Gastroesophageal sphincter (tissue), 4 donors: ENCODE measurements around the gene SDHB. TPM values are rescaled to one million over a fixed set of nuclear protein-coding genes. Genes with fewer than 3 reads are reported as not detected.

Experiments used
- ATAC-seq: fragments of 150-250 bp; one replicate; pipeline ENCODE4 v1.9.1; 2016; ENCODE audit warnings: mild to moderate bottlenecking, moderate library complexity
- H3K27ac ChIP-seq, 4 donors: fragments of 200-600 bp; sonication (generic) in 3 of 4; 1 replicate in 3 of 4; 2 replicates in 1 of 4; pipeline ENCODE4 v1.5.1; 2016 to 2019
- H3K27me3 ChIP-seq: fragments of 200-600 bp; sonication (generic); one replicate; pipeline ENCODE4 v1.5.1; 2019
- H3K36me3 ChIP-seq, 2 donors: fragments of 200-600 bp; sonication (generic); one replicate each; pipeline ENCODE4 v1.5.1; 2019; ENCODE audit warnings: control low read depth in 1 of 2
- H3K4me1 ChIP-seq, 3 donors: fragments of 200-600 bp; sonication (generic); 1 replicate in 2 of 3; 2 replicates in 1 of 3; pipeline ENCODE4 v1.5.1; 2016 to 2019; ENCODE audit warnings: control low read depth in 2 of 3
- H3K4me3 ChIP-seq, 2 donors: fragments of 200-600 bp; sonication (generic); one replicate each; pipeline ENCODE4 v1.5.1; 2019; ENCODE audit warnings: mild to moderate bottlenecking in 1 of 2, moderate library complexity in 1 of 2
- H3K9me3 ChIP-seq, 3 donors: fragments of 200-600 bp; sonication (generic); one replicate each; pipeline ENCODE4 v1.5.1; 2017 to 2019; ENCODE audit warnings: control low read depth in 2 of 3
- EP300 ChIP-seq: sonication (generic); formaldehyde crosslinking; IDR thresholded peaks from one replicate; pipeline ENCODE4 v1.6.1; 2017; ENCODE audit warnings: antibody characterized with exemption, mild to moderate bottlenecking
- POLR2A ChIP-seq, 2 donors: fragments of 450-650 bp; IDR thresholded peaks; one replicate each; pipeline ENCODE4 v1.6.1; 2017; ENCODE audit warnings: antibody characterized with exemption in 2 of 2, mild to moderate bottlenecking in 2 of 2, moderate library complexity in 1 of 2
- POLR2AphosphoS5 ChIP-seq: sonication (generic); formaldehyde crosslinking; IDR thresholded peaks from one replicate; pipeline ENCODE4 v1.6.1; 2017; ENCODE audit warnings: antibody characterized with exemption
- WGBS, 2 donors: methylation state at CpG; one replicate each; pipeline ENCODE4 v1.1.5; 2018; ENCODE audit warnings: low coverage in 1 of 2; 5-methylcytosine and 5-hydroxymethylcytosine counted together
- total RNA-seq, 4 donors: library from RNA; depleted of rRNA; stranded (reverse); fragments of >200 nt; gene quantifications; one replicate each; pipeline ENCODE4 v1.1.0, GENCODE V29; 2016
- TF ChIP-seq, protein P1 (sequence below), 4 experiments: fragments of 200-600 bp in 2 of 4; fragments of 450-650 bp in 2 of 4; sonication (generic) in 1 of 4; IDR thresholded peaks; one replicate each; pipeline ENCODE4 v1.5.1; 2017 to 2019; ENCODE audit warnings: antibody characterized with exemption in 4 of 4, mild to moderate bottlenecking in 2 of 4, moderate library complexity in 2 of 4

Gene SDHB
- total RNA-seq, 4 donors from 2014 or later, result 103 to 118 (median 116) TPM

DNA sequence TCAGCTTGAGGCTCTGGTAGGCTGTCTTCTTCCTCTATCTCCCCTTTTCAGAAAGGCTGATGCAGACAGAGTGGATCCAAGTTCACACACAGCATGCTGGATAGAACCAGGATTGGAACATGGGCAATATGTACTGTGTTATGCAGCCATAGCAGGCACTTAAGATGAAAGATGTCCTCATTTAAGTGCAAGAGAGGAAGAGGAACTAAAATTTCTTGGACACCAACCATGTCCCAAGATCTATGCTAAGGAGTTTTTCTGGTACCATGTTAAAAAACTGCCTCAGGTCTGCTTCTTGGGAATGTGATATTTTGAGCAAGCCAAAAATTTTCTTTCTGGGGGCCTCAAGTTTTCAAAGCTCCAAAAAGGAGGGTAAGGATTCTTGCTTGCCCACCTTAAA, 1.2 kb downstream of the SDHB start:
- Histone ChIP-seq H3K4me1 (peaks cover 0 to 53% (median 13%) of the 10 kb centered on the region in 3 donors), H3K36me3 (peaks cover 0 to 29% of the 10 kb centered on the region in 2 donors), H3K27me3 (no peaks in the 10 kb centered on the region), H3K4me3 (peak overlapping the region in 1 of 2 donors; percentile 74), H3K27ac (peak overlapping the region in 3 of 4 donors; percentile 90 to 97 (median 91)), H3K9me3 (no peaks in the 10 kb centered on the region)
- ATAC-seq, result no peak
- no peak for TF ChIP-seq POLR2A (IDR thresholded peaks at IDR 0.05)

DNA sequence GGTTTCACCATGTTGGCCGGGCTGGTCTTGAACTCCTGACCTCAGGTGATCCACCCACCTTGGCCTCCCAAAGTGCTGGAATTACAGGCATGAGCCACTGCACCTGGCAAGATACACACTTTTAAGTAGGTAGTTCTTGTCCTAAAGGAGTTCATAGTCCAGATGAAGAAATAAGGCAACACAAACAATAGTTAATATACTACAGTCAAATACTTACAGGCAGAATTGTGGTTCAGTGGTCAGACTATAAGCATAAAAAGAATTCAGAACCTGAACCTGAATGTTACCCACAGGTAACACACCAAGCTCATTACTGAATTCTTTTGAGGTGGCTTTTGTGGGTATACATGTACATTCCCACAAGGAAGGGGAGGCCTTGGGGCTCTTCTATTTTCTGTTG, 1.8 kb downstream of the SDHB start:
- ATAC-seq, result no peak
- H3K4me1 ChIP-seq, result peaks cover 0 to 55% (median 13%) of the 10 kb centered on the region in 3 donors
- peak overlapping the region in 1 of 4 donors; percentile 90 for H3K27ac ChIP-seq
- no peaks in the 10 kb centered on the region for H3K27me3 ChIP-seq
- H3K4me3 ChIP-seq, result no peak overlapping the region
- 92% methylated on average over 1 of the region's 1 CpG; no CpG with 5 or more reads in 1 of the 2 donors for WGBS, 2 donors
- TF ChIP-seq, protein P1, sequence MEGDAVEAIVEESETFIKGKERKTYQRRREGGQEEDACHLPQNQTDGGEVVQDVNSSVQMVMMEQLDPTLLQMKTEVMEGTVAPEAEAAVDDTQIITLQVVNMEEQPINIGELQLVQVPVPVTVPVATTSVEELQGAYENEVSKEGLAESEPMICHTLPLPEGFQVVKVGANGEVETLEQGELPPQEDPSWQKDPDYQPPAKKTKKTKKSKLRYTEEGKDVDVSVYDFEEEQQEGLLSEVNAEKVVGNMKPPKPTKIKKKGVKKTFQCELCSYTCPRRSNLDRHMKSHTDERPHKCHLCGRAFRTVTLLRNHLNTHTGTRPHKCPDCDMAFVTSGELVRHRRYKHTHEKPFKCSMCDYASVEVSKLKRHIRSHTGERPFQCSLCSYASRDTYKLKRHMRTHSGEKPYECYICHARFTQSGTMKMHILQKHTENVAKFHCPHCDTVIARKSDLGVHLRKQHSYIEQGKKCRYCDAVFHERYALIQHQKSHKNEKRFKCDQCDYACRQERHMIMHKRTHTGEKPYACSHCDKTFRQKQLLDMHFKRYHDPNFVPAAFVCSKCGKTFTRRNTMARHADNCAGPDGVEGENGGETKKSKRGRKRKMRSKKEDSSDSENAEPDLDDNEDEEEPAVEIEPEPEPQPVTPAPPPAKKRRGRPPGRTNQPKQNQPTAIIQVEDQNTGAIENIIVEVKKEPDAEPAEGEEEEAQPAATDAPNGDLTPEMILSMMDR (IDR thresholded peaks at IDR 0.05), result no peak
- H3K9me3 ChIP-seq, result no peaks in the 10 kb centered on the region
- H3K36me3 ChIP-seq, result peaks cover 0 to 32% of the 10 kb centered on the region in 2 donors

DNA sequence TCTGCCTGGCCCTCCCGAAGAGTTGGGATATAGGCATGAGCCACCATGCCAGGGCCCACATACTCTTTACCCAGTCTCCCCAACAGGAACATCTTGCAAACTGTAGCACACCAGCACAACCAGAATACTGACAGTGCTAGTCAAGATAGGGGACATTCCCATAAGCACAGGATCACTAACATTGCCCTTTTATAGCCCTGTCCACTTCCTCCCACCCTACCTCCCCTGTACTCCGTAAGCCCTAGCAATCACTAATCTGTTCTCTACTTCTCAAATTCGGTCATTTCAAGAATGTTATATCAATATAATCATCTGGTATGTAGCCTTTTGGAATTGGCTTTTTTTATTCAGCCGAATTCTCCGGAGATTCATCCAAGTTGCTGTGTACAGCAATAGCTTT, 5.9 kb downstream of the SDHB start:
- no peak for TF ChIP-seq POLR2A (IDR thresholded peaks at IDR 0.05)
- TF ChIP-seq POLR2AphosphoS5, result no peak
- TF ChIP-seq, protein P1 (IDR thresholded peaks at IDR 0.05), result no peak
- TF ChIP-seq EP300, result no peak
- no peaks in the 10 kb centered on the region for H3K27me3 ChIP-seq
- 62 to 79% methylated on average over 4 to 5 of the region's 5 CpGs for WGBS, 2 donors
- no peaks in the 10 kb centered on the region for H3K9me3 ChIP-seq
- ATAC-seq, result no peak
- no peak overlapping the region for H3K27ac ChIP-seq
- H3K4me1 ChIP-seq, result peaks cover 0 to 72% (median 10%) of the 10 kb centered on the region in 3 donors
- peaks cover 4 to 56% of the 10 kb centered on the region in 2 donors for H3K36me3 ChIP-seq
- H3K4me3 ChIP-seq, result no peak overlapping the region

DNA sequence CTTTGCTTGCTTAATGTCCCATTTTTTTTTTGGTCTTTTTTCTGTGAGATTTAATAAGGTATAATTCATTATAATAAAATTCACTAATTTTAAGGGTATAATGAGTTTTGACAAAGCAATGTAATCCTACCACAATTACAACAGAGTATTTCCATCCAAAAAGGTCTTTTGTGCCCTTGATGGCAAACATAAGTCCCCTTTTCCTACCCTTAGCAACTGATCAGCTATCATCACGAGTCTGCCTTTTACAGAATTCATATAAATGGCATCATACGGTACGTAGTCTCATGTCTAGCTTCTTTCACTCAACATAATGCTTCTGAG, 7.5 kb downstream of the SDHB start:
- no peak for ATAC-seq
- H3K4me1 ChIP-seq, result peaks cover 0 to 55% (median 0%) of the 10 kb centered on the region in 3 donors
- peak overlapping the region in 2 of 4 donors; percentile 38 to 47 for H3K27ac ChIP-seq
- WGBS, 2 donors, result 43 to 54% methylated on average over 3 of the region's 3 CpGs
- no peak overlapping the region for H3K4me3 ChIP-seq
- TF ChIP-seq, protein P1 (IDR thresholded peaks at IDR 0.05), result no peak
- TF ChIP-seq EP300, result no peak
- TF ChIP-seq POLR2AphosphoS5, result no peak
- no peak for TF ChIP-seq POLR2A (IDR thresholded peaks at IDR 0.05)
- no peaks in the 10 kb centered on the region for H3K27me3 ChIP-seq
- H3K9me3 ChIP-seq, result no peaks in the 10 kb centered on the region
- peaks cover 4 to 70% of the 10 kb centered on the region in 2 donors for H3K36me3 ChIP-seq

DNA sequence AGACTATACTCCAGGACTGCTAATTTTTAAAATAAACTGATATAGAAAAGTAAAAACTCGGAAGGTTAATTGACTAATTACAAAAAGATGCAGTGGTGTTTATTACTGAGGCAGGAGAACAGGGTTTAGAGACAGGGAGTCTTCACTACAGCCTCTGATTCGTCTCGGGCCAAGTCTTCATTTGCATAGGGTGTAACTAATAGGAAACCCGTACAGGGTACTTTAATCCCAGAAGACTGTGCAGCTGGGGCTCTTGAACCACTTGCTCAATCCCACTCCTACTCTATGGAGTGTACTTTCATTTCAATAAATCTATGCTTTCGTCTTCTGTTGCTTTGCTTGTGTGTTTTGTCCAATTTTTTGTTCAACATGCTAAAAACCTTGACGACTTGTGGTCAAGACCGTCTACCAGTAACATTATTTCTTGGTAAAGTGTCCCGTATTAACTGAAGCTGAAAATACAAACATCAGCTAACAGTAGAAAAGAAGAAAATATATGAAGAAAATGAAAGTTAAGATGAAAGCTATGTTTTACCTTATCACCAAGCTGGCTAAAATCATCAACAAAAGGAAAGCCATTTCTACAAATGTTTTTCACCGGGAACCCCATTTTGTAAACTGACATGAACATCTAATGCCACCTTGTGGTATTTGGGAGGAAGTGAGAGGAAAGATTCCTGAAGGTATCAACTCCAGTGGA, 8.0 kb downstream of the SDHB start:
- peaks cover 0 to 50% (median 0%) of the 10 kb centered on the region in 3 donors for H3K4me1 ChIP-seq
- 13 to 19% methylated on average over 7 to 9 of the region's 9 CpGs for WGBS, 2 donors
- TF ChIP-seq, protein P1 (IDR thresholded peaks at IDR 0.05), result peak in 3 of 4 experiments; percentile 75 to 83 (median 79)
- no peak for TF ChIP-seq POLR2AphosphoS5
- peak overlapping the region in 1 of 2 donors; percentile 24 for H3K4me3 ChIP-seq
- no peaks in the 10 kb centered on the region for H3K9me3 ChIP-seq
- H3K27ac ChIP-seq, result peak overlapping the region in 3 of 4 donors; percentile 24 to 47 (median 38)
- H3K27me3 ChIP-seq, result no peaks in the 10 kb centered on the region
- peak; percentile 53 for ATAC-seq
- H3K36me3 ChIP-seq, result peaks cover 4 to 70% of the 10 kb centered on the region in 2 donors
